Neuronal stem cell (in vitro differentiated cells): Measurements from ENCODE around the gene CYP2D6.

Experiments
- DNase-seq: peaks from one replicate; pipeline ENCODE4 v3.0.0-alpha.2; 2013; ENCODE audit warnings: low spot score
- H2AFZ ChIP-seq: one replicate; pipeline ENCODE4 v1.6.1; 2013; ENCODE audit warnings: mild to moderate bottlenecking, low read length, inconsistent platforms
- H2AK5ac ChIP-seq: 2 replicates; pipeline ENCODE4 v1.6.1; 2013; ENCODE audit warnings: low read depth, mild to moderate bottlenecking, inconsistent platforms, low read length, moderate library complexity, mixed read lengths
- H2BK120ac ChIP-seq: 2 replicates; pipeline ENCODE4 v1.6.1; 2013; ENCODE audit warnings: low read depth, mild to moderate bottlenecking, inconsistent platforms, low read length, moderate library complexity, mixed read lengths
- H2BK12ac ChIP-seq: one replicate; pipeline ENCODE4 v1.6.1; 2013; ENCODE audit warnings: low read length, inconsistent platforms
- H2BK15ac ChIP-seq: 2 replicates; pipeline ENCODE4 v1.6.1; 2013; ENCODE audit warnings: mild to moderate bottlenecking, low read length, inconsistent platforms, mixed read lengths
- H2BK5ac ChIP-seq: one replicate; pipeline ENCODE4 v1.6.1; 2013; ENCODE audit warnings: inconsistent platforms, mild to moderate bottlenecking, low read length, moderate library complexity
- H3K14ac ChIP-seq: one replicate; pipeline ENCODE4 v1.6.1; 2013; ENCODE audit warnings: low read length, inconsistent platforms
- H3K18ac ChIP-seq: 2 replicates; pipeline ENCODE4 v1.6.1; 2013; ENCODE audit warnings: low read length, inconsistent platforms
- H3K23ac ChIP-seq: 2 replicates; pipeline ENCODE4 v1.6.1; 2013; ENCODE audit warnings: low read depth, mild to moderate bottlenecking, mixed read lengths, low read length, inconsistent platforms; ENCODE audit not compliant: poor library complexity
- H3K27ac ChIP-seq: replicated peaks from 3 replicates; pipeline ENCODE4 v1.5.1; 2013; ENCODE audit warnings: low read length, inconsistent platforms
- H3K27me3 ChIP-seq, 3 experiments: 2 replicates each; pipeline ENCODE4 v1.6.1; 2013; ENCODE audit warnings: low read length in 3 of 3, mild to moderate bottlenecking in 2 of 3, inconsistent platforms in 1 of 3, low read depth in 1 of 3, mixed read lengths in 1 of 3, moderate library complexity in 1 of 3; ENCODE audit not compliant: control insufficient read depth in 3 of 3, insufficient read depth in 3 of 3
- H3K36me3 ChIP-seq, 2 donors: replicated peaks in 1 of 2; 2 replicates each; pipeline ENCODE4 v1.6.1; 2013; ENCODE audit warnings: low read length in 2 of 2; ENCODE audit not compliant: control insufficient read depth in 2 of 2, insufficient read depth in 2 of 2
- H3K4ac ChIP-seq: 2 replicates; pipeline ENCODE4 v1.6.1; 2013; ENCODE audit warnings: inconsistent platforms, mild to moderate bottlenecking, low read length, moderate library complexity
- H3K4me1 ChIP-seq, 2 donors: 1 replicate in 1 of 2; 2 replicates in 1 of 2; pipeline ENCODE4 v1.6.1; 2013; ENCODE audit warnings: low read length in 2 of 2, low read depth in 1 of 2; ENCODE audit not compliant: control insufficient read depth in 2 of 2, insufficient read depth in 1 of 2
- H3K4me2 ChIP-seq: one replicate; pipeline ENCODE4 v1.6.1; 2013; ENCODE audit warnings: mild to moderate bottlenecking, low read length, inconsistent platforms; ENCODE audit not compliant: insufficient read depth, poor library complexity, severe bottlenecking
- H3K4me3 ChIP-seq, 2 donors: 2 replicates each; pipeline ENCODE4 v1.5.1; 2013; ENCODE audit warnings: low read length in 2 of 2, mild to moderate bottlenecking in 2 of 2, inconsistent platforms in 1 of 2, moderate library complexity in 1 of 2
- H3K79me1 ChIP-seq: one replicate; pipeline ENCODE4 v1.6.1; 2013; ENCODE audit warnings: low read depth, mild to moderate bottlenecking, inconsistent platforms, low read length, moderate library complexity
- H3K9ac ChIP-seq: one replicate; pipeline ENCODE4 v1.6.1; 2013; ENCODE audit warnings: mild to moderate bottlenecking, low read depth, low read length, inconsistent platforms; ENCODE audit not compliant: poor library complexity
- H3K9me3 ChIP-seq, 2 donors: replicated peaks in 1 of 2; 2 replicates each; pipeline versions ENCODE3 to v1.6.1; 2013; ENCODE audit warnings: low read length in 2 of 2, mild to moderate bottlenecking in 2 of 2, inconsistent platforms in 1 of 2, low read depth in 1 of 2, mixed read lengths in 1 of 2, moderate library complexity in 1 of 2; ENCODE audit not compliant: control insufficient read depth in 2 of 2, insufficient read depth in 1 of 2
- H4K8ac ChIP-seq: one replicate; pipeline ENCODE4 v1.6.1; 2013; ENCODE audit warnings: low read depth, mild to moderate bottlenecking, inconsistent platforms, low read length, moderate library complexity
- H4K91ac ChIP-seq: one replicate; pipeline ENCODE4 v1.6.1; 2013; ENCODE audit warnings: low read length, low read depth, mild to moderate bottlenecking, inconsistent platforms; ENCODE audit not compliant: poor library complexity
- WGBS, 2 donors: extraction: QIAGEN DNeasy Blood & Tissue Kit; methylation state at CpG; one replicate each; pipeline ENCODE4 v1.1.7; 2013; ENCODE audit warnings: missing lambda C conversion rate in 2 of 2, mixed read lengths in 1 of 2; ENCODE audit not compliant: insufficient read length in 2 of 2, insufficient replicate concordance in 1 of 2; ENCODE audit errors: extremely low coverage in 2 of 2; 5-methylcytosine and 5-hydroxymethylcytosine counted together

CYP2D6 gene

DNA sequence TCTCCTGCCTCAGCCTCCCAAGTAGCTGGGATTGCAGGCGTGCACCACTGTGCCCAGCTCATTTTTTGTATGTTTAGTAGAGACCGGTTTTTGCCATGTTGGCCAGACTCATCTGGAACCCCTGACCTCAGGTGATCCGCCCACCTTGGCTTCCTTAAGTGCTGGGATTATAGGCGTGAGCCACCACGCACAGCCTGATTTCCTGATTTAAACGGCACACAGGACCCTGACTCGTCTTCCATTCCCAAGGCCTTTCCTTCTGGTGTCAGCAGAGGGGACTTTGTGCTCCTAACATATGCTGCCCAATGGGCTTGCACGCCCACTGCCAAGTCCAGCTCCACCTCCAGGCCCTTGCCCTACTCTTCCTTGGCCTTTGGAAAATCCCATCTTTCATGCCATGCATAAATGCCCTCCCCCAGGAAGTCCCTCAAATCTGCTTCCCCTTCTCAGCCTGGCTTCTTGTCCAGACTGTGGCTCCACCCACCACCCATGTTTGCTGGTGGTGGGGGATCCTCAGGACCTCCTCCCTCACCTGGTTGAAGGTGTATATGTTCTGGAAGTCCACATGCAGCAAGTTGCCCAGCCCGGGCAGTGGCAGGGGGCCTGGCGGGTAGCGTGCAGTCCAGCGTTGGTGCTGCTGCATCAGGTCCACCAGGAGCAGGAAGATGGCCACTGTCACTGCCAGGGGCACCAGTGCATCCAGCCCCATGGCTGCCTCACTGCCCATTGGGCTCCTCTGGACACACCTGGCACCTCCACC lies 23.9 kb upstream of the CYP2D6 start:
- WGBS, 2 donors = no CpG with 5 or more reads among the region's 12 CpGs
- Histone ChIP-seq H3K79me1 (no peaks in the 10 kb centered on the region), H3K9me3 (no peaks in the 10 kb centered on the region), H3K36me3 (peaks cover 12 to 68% of the 10 kb centered on the region in 2 donors), H2BK12ac (peak overlapping the region; percentile 22), H4K91ac (no peak overlapping the region), H3K4me3 (peak overlapping the region in 1 of 2 donors; percentile 43), H3K14ac (peak overlapping the region; percentile 82), H3K27ac (no peak overlapping the region), H2BK5ac (peak overlapping the region; percentile 39), H3K23ac (peak overlapping the region; percentile 87), H4K8ac (no peak overlapping the region), H3K4me2 (no peak overlapping the region), H3K4ac (no peak overlapping the region), H3K9ac (peak overlapping the region; percentile 21), H3K4me1 (peaks cover 0 to 1% of the 10 kb centered on the region in 2 donors), H2BK15ac (no peak overlapping the region), H2AK5ac (no peak overlapping the region), H3K27me3 (no peaks in the 10 kb centered on the region), H2BK120ac (no peak overlapping the region), H2AFZ (no peak overlapping the region), H3K18ac (peak overlapping the region; percentile 28)
- no peak for DNase-seq

DNA sequence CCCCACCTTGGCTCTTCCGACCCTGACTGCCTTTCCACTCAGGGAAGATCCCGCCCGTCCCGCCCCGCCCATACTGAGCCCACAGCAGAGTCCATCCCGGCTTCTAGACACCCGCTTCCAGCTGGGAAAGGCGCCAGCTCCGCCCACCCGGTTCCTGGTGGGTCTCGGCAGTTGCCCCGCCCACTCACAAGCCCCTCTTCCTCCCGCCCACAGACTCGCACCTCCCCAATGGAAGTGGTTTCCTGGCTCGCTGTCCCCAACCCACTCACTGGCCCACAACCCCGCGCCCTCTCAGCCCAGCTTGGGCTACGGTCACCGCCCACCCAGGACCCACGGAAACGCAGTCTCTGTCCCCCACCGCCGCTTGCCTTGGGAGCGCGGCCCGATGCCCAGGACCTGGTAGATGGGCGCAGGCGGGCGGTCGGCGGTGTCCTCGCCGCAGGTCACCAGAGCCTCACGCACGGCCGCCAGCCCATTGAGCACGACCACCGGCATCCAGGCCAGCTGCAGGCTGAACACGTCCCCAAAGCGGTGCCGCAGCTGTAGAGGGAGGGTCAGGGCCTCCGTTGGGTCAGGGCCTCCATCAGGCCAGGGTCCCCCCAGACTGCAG lies 22.2 kb upstream of the CYP2D6 start:
- no peaks in the 10 kb centered on the region for H3K79me1 ChIP-seq
- peaks cover 17 to 64% of the 10 kb centered on the region in 2 donors for H3K36me3 ChIP-seq
- no peak overlapping the region for H2AFZ ChIP-seq

DNA sequence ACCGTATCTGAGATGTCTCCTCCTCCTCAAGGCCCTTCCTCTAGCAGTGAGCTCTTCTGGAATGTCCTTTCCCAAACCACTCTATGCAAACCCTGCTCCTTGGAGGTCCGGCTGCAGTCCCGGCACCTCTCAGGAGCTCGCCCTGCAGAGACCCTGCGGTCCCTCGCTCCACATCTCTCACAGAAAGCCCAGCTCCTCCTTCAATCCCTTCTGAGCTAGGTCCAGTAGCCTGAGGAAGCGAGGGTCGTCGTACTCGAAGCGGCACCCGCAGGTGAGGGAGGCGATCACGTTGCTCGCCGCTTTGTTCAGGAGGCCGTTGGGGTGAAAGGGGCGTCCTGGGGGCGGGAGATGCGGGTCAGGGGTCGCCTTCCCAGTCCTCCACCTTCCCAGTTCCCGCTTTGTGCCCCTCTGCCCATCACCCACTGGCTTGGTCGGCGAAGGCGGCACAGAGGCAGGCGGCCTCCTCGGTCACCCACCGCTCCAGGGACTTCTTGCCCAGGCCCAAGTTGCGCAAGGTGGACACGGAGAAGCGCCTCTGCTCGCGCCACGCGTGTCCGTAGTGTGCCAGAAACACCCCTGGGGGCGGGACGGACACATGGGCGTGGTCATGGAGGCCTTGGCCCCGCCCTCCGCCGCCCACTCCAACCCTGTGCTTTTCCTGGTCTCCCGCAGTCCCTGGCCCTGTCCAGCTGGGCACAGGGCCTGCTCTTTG lies 21.5 kb upstream of the CYP2D6 start:
- Histone ChIP-seq H2BK15ac (no peak overlapping the region), H3K9me3 (peaks cover 0 to 1% of the 10 kb centered on the region in 2 donors), H3K18ac (peak overlapping the region; percentile 11), H2BK12ac (no peak overlapping the region), H4K8ac (no peak overlapping the region), H3K4ac (no peak overlapping the region), H3K14ac (no peak overlapping the region), H3K27me3 (no peaks in the 10 kb centered on the region), H3K4me1 (peaks cover 0 to 1% of the 10 kb centered on the region in 2 donors), H3K9ac (peak overlapping the region; percentile 18), H4K91ac (no peak overlapping the region), H3K79me1 (no peaks in the 10 kb centered on the region), H2AK5ac (no peak overlapping the region), H3K23ac (peak overlapping the region; percentile 38), H2BK5ac (no peak overlapping the region), H3K4me2 (no peak overlapping the region), H3K36me3 (peaks cover 17 to 60% of the 10 kb centered on the region in 2 donors), H2AFZ (no peak overlapping the region), H3K4me3 (no peak overlapping the region), H2BK120ac (no peak overlapping the region), H3K27ac (no peak overlapping the region)
- WGBS, 2 donors = no CpG with 5 or more reads among the region's 43 CpGs
- no peak for DNase-seq

More for the DNA sequence above, 22.2 kb upstream of the CYP2D6 start:
- Histone ChIP-seq H3K18ac (peak overlapping the region; percentile 54), H3K4me2 (no peak overlapping the region), H3K14ac (no peak overlapping the region), H4K8ac (peak overlapping the region; percentile 57), H2BK12ac (no peak overlapping the region), H4K91ac (no peak overlapping the region), H3K4me3 (no peak overlapping the region), H3K4me1 (peaks cover 0 to 1% of the 10 kb centered on the region in 2 donors), H2BK5ac (no peak overlapping the region), H3K27ac (no peak overlapping the region), H3K4ac (no peak overlapping the region), H2AK5ac (no peak overlapping the region), H3K27me3 (no peaks in the 10 kb centered on the region), H3K23ac (peak overlapping the region; percentile 70), H2BK15ac (no peak overlapping the region), H3K9me3 (peaks cover 0 to 1% of the 10 kb centered on the region in 2 donors), H2BK120ac (no peak overlapping the region), H3K9ac (no peak overlapping the region)
- no CpG with 5 or more reads among the region's 42 CpGs for WGBS, 2 donors
- DNase-seq = no peak
